ENCODE measurements around the gene POLN. TPM values are rescaled to one million over a fixed set of nuclear protein-coding genes. Genes with fewer than 3 reads are reported as not detected.

POLN gene
- total RNA-seq, 2 experiments from 2014 or later: 2.1 to 2.3 TPM

- DNase-seq: no peak
- H3K4me3 Mint-ChIP-seq: no peak overlapping the region
- Histone ChIP-seq H3K36me3 (ENCODE audit: insufficient read depth, low read length) (no peaks in the 10 kb centered on the region), H3K27me3 (ENCODE audit: control insufficient read depth in 1 of 2, insufficient read depth in 2 of 2, low read length in 2 of 2) (peaks cover 0 to 3% of the 10 kb centered on the region in 2 experiments), H3K4me3 (ENCODE audit: low read length) (no peak overlapping the region), H3K9me3 (ENCODE audit: control insufficient read depth in 1 of 2, insufficient read depth in 1 of 2, low read length in 2 of 2) (peaks cover 5% of the 10 kb centered on the region in 2 experiments), H3K27ac (ENCODE audit: low read depth in 1 of 2, low read length in 2 of 2) (no peak overlapping the region), H3K4me1 (ENCODE audit: insufficient read depth, low read length) (no peaks in the 10 kb centered on the region)
- H3K4me1 Mint-ChIP-seq (ENCODE audit: low read depth): no peaks in the 10 kb centered on the region
- H3K27ac Mint-ChIP-seq: no peak overlapping the region
- intact Hi-C loops (cut with DNase I, micrococcal nuclease): no loop called here
- H3K36me3 Mint-ChIP-seq (ENCODE audit: low read depth): no peaks in the 10 kb centered on the region
- H3K9me3 Mint-ChIP-seq: no peaks in the 10 kb centered on the region
- TF ChIP-seq CTCF (IDR thresholded peaks at IDR 0.05): no peak
- H3K27me3 Mint-ChIP-seq: no peaks in the 10 kb centered on the region
- ATAC-seq (ENCODE audit: poor library complexity): no peak
- ChIA-PET POLR2A (no interaction called here), CTCF (no interaction called here)
Observed at GRCh38 chr4:2083826-2084160, 158.1 kb downstream of the POLN start.

- no peaks in the 10 kb centered on the region for H3K4me1 Mint-ChIP-seq (ENCODE audit: low read depth)
- POLR2A ChIA-PET: no interaction called here
- H3K4me3 Mint-ChIP-seq: no peak overlapping the region
- H3K27me3 Mint-ChIP-seq: no peaks in the 10 kb centered on the region
- no peak overlapping the region for H3K4me3 ChIP-seq (ENCODE audit: low read length)
- no peak for TF ChIP-seq CTCF (IDR thresholded peaks at IDR 0.05)
- H3K4me1 ChIP-seq (ENCODE audit: insufficient read depth, low read length): no peaks in the 10 kb centered on the region
- CTCF ChIA-PET: no interaction called here
- H3K36me3 Mint-ChIP-seq (ENCODE audit: low read depth): no peaks in the 10 kb centered on the region
- H3K9me3 ChIP-seq (ENCODE audit: control insufficient read depth in 1 of 2, insufficient read depth in 1 of 2, low read length in 2 of 2): peaks cover 5% of the 10 kb centered on the region in 2 experiments
- no peaks in the 10 kb centered on the region for H3K9me3 Mint-ChIP-seq
- ATAC-seq (ENCODE audit: poor library complexity) (no peak), DNase-seq (no peak)
- no peak overlapping the region for H3K27ac Mint-ChIP-seq
- no peak overlapping the region for H3K27ac ChIP-seq (ENCODE audit: low read depth in 1 of 2, low read length in 2 of 2)
- H3K36me3 ChIP-seq (ENCODE audit: insufficient read depth, low read length): no peaks in the 10 kb centered on the region
- H3K27me3 ChIP-seq (ENCODE audit: control insufficient read depth in 1 of 2, insufficient read depth in 2 of 2, low read length in 2 of 2): peaks cover 0 to 3% of the 10 kb centered on the region in 2 experiments
- intact Hi-C loops (cut with DNase I, micrococcal nuclease): no loop called here
Observed at GRCh38 chr4:2083116-2083825, 158.7 kb downstream of the POLN start.

GRCh38 chr4:2082627-2083026 lies 159.3 kb downstream of the POLN start:
- intact Hi-C loops (cut with DNase I, micrococcal nuclease): no loop called here
- Histone ChIP-seq H3K4me1 (ENCODE audit: insufficient read depth, low read length) (no peaks in the 10 kb centered on the region), H3K36me3 (ENCODE audit: insufficient read depth, low read length) (no peaks in the 10 kb centered on the region), H3K27me3 (ENCODE audit: control insufficient read depth in 1 of 2, insufficient read depth in 2 of 2, low read length in 2 of 2) (peaks cover 0 to 3% of the 10 kb centered on the region in 2 experiments), H3K4me3 (ENCODE audit: low read length) (no peak overlapping the region), H3K9me3 (ENCODE audit: control insufficient read depth in 1 of 2, insufficient read depth in 1 of 2, low read length in 2 of 2) (peaks cover 5% of the 10 kb centered on the region in 2 experiments), H3K27ac (ENCODE audit: low read depth in 1 of 2, low read length in 2 of 2) (no peak overlapping the region)
- no peak for ATAC-seq (ENCODE audit: poor library complexity)
- no peak overlapping the region for H3K4me3 Mint-ChIP-seq
- H3K27ac Mint-ChIP-seq: no peak overlapping the region
- no peaks in the 10 kb centered on the region for H3K9me3 Mint-ChIP-seq
- no peaks in the 10 kb centered on the region for H3K4me1 Mint-ChIP-seq (ENCODE audit: low read depth)
- H3K36me3 Mint-ChIP-seq (ENCODE audit: low read depth): no peaks in the 10 kb centered on the region
- ChIA-PET CTCF (no interaction called here), POLR2A (no interaction called here)
- no peak for DNase-seq
- no peaks in the 10 kb centered on the region for H3K27me3 Mint-ChIP-seq
- TF ChIP-seq CTCF (IDR thresholded peaks at IDR 0.05): no peak
